Spleen (tissue), 11 donors: Measurements from ENCODE around the gene GALNT8. TPM values are rescaled to one million over a fixed set of nuclear protein-coding genes. Genes with fewer than 3 reads are reported as not detected.

Experiments
- DNase-seq: peaks from one replicate; pipeline ENCODE4 v3.0.0-alpha.2; 2020
- H3K27ac ChIP-seq, 8 donors: fragments of 200-600 bp; sonication (generic) in 7 of 8; 1 replicate in 4 of 8; 2 replicates in 4 of 8; pipeline versions ENCODE4 v1.5.0 to v1.8.0; 2016 to 2021; ENCODE audit warnings: inconsistent platforms in 4 of 8, mild to moderate bottlenecking in 4 of 8, moderate library complexity in 1 of 8
- H3K27me3 ChIP-seq, 7 donors: fragments of 200-600 bp; sonication (generic) in 6 of 7; replicated peaks in 1 of 7; 1 replicate in 4 of 7; 2 replicates in 3 of 7; pipeline versions ENCODE4 v1.5.0 to v1.8.0; 2016 to 2021; ENCODE audit warnings: inconsistent platforms in 3 of 7, mild to moderate bottlenecking in 1 of 7
- H3K36me3 ChIP-seq, 6 donors: fragments of 200-600 bp; sonication (generic) in 5 of 6; 1 replicate in 4 of 6; 2 replicates in 2 of 6; pipeline versions ENCODE4 v1.5.0 to v1.8.0; 2016 to 2021; ENCODE audit warnings: inconsistent platforms in 2 of 6
- H3K4me1 ChIP-seq, 6 donors: fragments of 200-600 bp; sonication (generic) in 5 of 6; 1 replicate in 3 of 6; 2 replicates in 3 of 6; pipeline versions ENCODE4 v1.5.0 to v1.8.0; 2016 to 2021; ENCODE audit warnings: inconsistent platforms in 3 of 6
- H3K4me3 ChIP-seq, 8 donors: fragments of 200-600 bp; sonication (generic) in 7 of 8; 1 replicate in 4 of 8; 2 replicates in 4 of 8; pipeline versions ENCODE4 v1.5.0 to v1.8.0; 2016 to 2021; ENCODE audit warnings: inconsistent platforms in 4 of 8, mild to moderate bottlenecking in 4 of 8, moderate library complexity in 2 of 8
- H3K9me3 ChIP-seq, 8 donors: fragments of 200-600 bp; sonication (generic) in 7 of 8; 1 replicate in 4 of 8; 2 replicates in 4 of 8; pipeline versions ENCODE4 v1.5.0 to v1.8.0; 2016 to 2021; ENCODE audit warnings: inconsistent platforms in 4 of 8
- POLR2A ChIP-seq, 3 donors: fragments of 450-650 bp; IDR thresholded peaks; one replicate each; pipeline ENCODE4 v1.5.1; 2017; ENCODE audit warnings: antibody characterized with exemption in 3 of 3, mild to moderate bottlenecking in 1 of 3
- POLR2AphosphoS5 ChIP-seq, 3 donors: sonication (generic); formaldehyde crosslinking; IDR thresholded peaks; one replicate each; pipeline ENCODE4 v1.5.1; 2017; ENCODE audit warnings: antibody characterized with exemption in 3 of 3
- WGBS, 5 donors: extraction: QIAGEN DNeasy Blood & Tissue Kit in 3 of 5; methylation state at CpG; one replicate each; pipeline versions ENCODE4 v1.1.5 to v1.1.7; 2013 to 2018; 5-methylcytosine and 5-hydroxymethylcytosine counted together
- intact Hi-C: fragments of 100-400 bp; cut with DNase I; formaldehyde crosslinking; loops from one replicate; pipeline ENCODE4 v1.15.0; 2023; ENCODE audit warnings: low total_unique reads
- polyA plus RNA-seq, 3 donors: library from polyadenylated mRNA; stranded (reverse); fragments of 200-250 nt; gene quantifications; one replicate each; pipeline ENCODE4 v1.2.1, GENCODE V29; 2013
- total RNA-seq, 7 donors: library from RNA; depleted of rRNA in 3 of 7; stranded (reverse); fragments of >200 nt in 3 of 7; fragmentation: NEBNext Ultra II Directional in 4 of 7; extraction: Animal tissue kit (Norgen Biotek cat#: 25700) in 4 of 7; gene quantifications; one replicate each; pipeline versions ENCODE4 v1.1.0 to v1.2.1, GENCODE V29; 2016 to 2021
- TF ChIP-seq, protein P1 (sequence below), 11 experiments: fragments of 200-600 bp in 7 of 11; fragments of 450-650 bp in 4 of 11; sonication (generic) in 4 of 11; IDR thresholded peaks in 8 of 11; conservative IDR thresholded peaks in 3 of 11; 1 replicate in 7 of 11; 2 replicates in 4 of 11; pipeline versions ENCODE4 v1.4.0 to v1.8.0; 2016 to 2021; ENCODE audit warnings: antibody characterized with exemption in 11 of 11, inconsistent platforms in 4 of 11, mild to moderate bottlenecking in 1 of 11
- donor health status: healthy with polysubstance abuse.
- donor health status: DM: no; HTN: no; CAD: no; lungs with moderate emphysema.
- donor health status: DM: no; HTN: no; CAD: no.
- donor health status: Bipolar disorder and iron deficiency.
- donor health status: healthy.
- donor health status: DM: no; HTN: no; CAD: no.
- donor health status: DM: yes; HTN: yes; CAD: no.

GALNT8 gene
- total and polyA plus RNA-seq, 10 donors, result 0.59 to 3.7 (median 1.5) TPM

DNA sequence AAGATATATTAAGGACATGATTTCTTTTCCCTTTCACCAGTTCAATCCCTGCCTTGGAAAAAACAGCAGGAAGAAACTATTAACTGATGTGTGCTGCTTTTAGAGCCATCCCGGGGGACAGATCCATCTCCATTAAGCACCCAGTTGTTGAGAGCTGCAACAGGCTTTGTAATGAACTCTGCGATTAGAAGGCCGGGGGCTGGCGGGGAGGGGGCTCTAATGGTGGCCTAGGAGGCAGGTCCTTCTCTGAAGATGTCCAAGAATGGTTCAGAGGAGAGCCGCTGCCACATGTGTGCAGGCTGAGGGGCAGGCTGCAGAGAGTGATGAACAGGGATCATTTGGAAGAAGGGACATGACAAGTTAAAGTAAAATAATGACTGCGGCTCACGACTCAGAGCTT is 67.8 kb downstream of the GALNT8 start:
- TF ChIP-seq, protein P1, sequence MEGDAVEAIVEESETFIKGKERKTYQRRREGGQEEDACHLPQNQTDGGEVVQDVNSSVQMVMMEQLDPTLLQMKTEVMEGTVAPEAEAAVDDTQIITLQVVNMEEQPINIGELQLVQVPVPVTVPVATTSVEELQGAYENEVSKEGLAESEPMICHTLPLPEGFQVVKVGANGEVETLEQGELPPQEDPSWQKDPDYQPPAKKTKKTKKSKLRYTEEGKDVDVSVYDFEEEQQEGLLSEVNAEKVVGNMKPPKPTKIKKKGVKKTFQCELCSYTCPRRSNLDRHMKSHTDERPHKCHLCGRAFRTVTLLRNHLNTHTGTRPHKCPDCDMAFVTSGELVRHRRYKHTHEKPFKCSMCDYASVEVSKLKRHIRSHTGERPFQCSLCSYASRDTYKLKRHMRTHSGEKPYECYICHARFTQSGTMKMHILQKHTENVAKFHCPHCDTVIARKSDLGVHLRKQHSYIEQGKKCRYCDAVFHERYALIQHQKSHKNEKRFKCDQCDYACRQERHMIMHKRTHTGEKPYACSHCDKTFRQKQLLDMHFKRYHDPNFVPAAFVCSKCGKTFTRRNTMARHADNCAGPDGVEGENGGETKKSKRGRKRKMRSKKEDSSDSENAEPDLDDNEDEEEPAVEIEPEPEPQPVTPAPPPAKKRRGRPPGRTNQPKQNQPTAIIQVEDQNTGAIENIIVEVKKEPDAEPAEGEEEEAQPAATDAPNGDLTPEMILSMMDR (IDR thresholded peaks at IDR 0.05 in 8 of 11, conservative IDR thresholded peaks at IDR 0.05 in 3 of 11), result no peak
- no peak for TF ChIP-seq POLR2A (IDR thresholded peaks at IDR 0.05)
- intact Hi-C loops, result no loop called here
- H3K9me3 ChIP-seq, result peaks cover 0 to 30% (median 14%) of the 10 kb centered on the region in 8 donors
- no peaks in the 10 kb centered on the region for H3K36me3 ChIP-seq
- H3K27ac ChIP-seq, result no peak overlapping the region
- 67 to 84% (median 77%) methylated on average over 7 of the region's 7 CpGs for WGBS, 5 donors
- peaks cover 0 to 7% (median 0%) of the 10 kb centered on the region in 7 donors for H3K27me3 ChIP-seq
- H3K4me3 ChIP-seq, result no peak overlapping the region
- DNase-seq, result no peak
- no peaks in the 10 kb centered on the region for H3K4me1 ChIP-seq

DNA sequence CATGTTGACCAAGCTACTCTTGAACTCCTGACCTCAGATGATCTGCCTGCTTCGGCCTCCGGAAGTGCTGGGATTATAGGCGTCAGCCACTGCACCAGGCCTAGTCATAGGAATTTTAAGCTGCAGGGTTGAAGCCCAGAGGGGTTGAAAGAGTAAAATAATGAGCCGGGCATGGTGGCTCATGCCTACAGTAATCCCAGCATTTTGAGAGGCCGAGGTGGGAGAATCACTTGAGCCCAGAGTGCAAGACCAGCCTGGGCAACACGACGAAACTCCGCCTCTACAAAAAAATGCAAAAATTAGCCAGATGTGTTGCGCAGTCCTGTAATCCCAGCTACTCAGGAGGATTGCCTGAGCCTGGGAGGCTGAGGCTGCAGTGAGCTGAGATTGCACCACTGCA is 69.6 kb downstream of the GALNT8 start:
- Histone ChIP-seq H3K27ac (no peak overlapping the region), H3K9me3 (peaks cover 0 to 15% (median 3%) of the 10 kb centered on the region in 8 donors), H3K36me3 (no peaks in the 10 kb centered on the region), H3K4me3 (no peak overlapping the region), H3K27me3 (peaks cover 0 to 7% (median 0%) of the 10 kb centered on the region in 7 donors), H3K4me1 (no peaks in the 10 kb centered on the region)
- WGBS, 5 donors, result 89 to 97% (median 93%) methylated on average over 9 of the region's 9 CpGs
- intact Hi-C loops, result no loop called here
- TF ChIP-seq, protein P1 (IDR thresholded peaks at IDR 0.05 in 8 of 11, conservative IDR thresholded peaks at IDR 0.05 in 3 of 11), result no peak
- TF ChIP-seq POLR2A (IDR thresholded peaks at IDR 0.05), result no peak
- TF ChIP-seq POLR2AphosphoS5 (IDR thresholded peaks at IDR 0.05), result no peak
- no peak for DNase-seq

DNA sequence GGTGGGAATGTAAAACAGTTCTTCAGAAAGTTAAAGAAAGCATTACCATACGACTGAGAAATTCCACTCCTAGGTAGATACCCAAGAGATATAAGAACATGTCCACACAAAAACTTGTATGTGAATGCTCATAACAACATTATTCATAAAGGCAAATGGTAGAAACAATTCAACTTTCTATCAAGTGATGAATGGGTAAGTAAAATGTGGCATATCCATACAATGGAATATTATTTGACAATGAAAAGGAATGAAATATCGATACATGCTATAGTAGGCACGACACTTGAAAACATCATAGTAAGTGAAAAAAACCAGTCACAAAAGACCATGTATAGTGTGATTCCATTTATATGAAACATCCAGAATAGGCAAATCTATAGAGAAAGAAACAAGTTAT is 71.3 kb downstream of the GALNT8 start:
- peaks cover 0 to 5% (median 0%) of the 10 kb centered on the region in 7 donors for H3K27me3 ChIP-seq
- no peaks in the 10 kb centered on the region for H3K36me3 ChIP-seq
- no peak overlapping the region for H3K27ac ChIP-seq
- WGBS, 5 donors, result 94 to 97% (median 95%) methylated on average over 3 of the region's 3 CpGs
- intact Hi-C loops, result no loop called here
- DNase-seq, result no peak
- H3K4me3 ChIP-seq, result no peak overlapping the region
- no peaks in the 10 kb centered on the region for H3K4me1 ChIP-seq
- peaks cover 0 to 11% (median 2%) of the 10 kb centered on the region in 8 donors for H3K9me3 ChIP-seq
- TF ChIP-seq POLR2A (IDR thresholded peaks at IDR 0.05), result no peak
- TF ChIP-seq, protein P1 (IDR thresholded peaks at IDR 0.05 in 8 of 11, conservative IDR thresholded peaks at IDR 0.05 in 3 of 11), result no peak
- no peak for TF ChIP-seq POLR2AphosphoS5 (IDR thresholded peaks at IDR 0.05)

DNA sequence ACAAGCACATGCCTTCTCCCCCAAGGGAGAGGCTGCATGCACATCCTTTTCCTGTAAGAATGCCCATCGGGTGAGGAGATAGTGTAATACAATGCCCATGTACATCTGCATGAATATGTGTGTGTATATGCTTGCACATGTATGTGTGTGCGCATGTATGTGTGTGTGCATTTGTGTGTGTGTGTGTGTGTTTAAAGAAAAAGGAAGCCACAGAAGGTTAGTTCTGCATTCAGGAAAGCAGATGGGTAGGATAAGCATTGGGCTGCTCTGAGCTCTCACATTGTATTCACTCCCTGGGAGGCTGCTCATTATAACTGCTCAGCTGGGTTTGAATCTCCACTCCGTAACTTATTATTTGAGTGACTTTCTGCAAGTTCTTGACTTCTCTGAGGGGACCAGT is 74.3 kb downstream of the GALNT8 start:
- H3K27me3 ChIP-seq, result peaks cover 0 to 12% (median 0%) of the 10 kb centered on the region in 7 donors
- no peaks in the 10 kb centered on the region for H3K4me1 ChIP-seq
- intact Hi-C loops, result no loop called here
- no peak overlapping the region for H3K4me3 ChIP-seq
- 40 to 60% (median 55%) methylated on average over 3 of the region's 3 CpGs for WGBS, 5 donors
- H3K36me3 ChIP-seq, result no peaks in the 10 kb centered on the region
- no peak for DNase-seq
- TF ChIP-seq POLR2AphosphoS5 (IDR thresholded peaks at IDR 0.05) (no peak), POLR2A (IDR thresholded peaks at IDR 0.05) (no peak)
- TF ChIP-seq, protein P1 (IDR thresholded peaks at IDR 0.05 in 8 of 11, conservative IDR thresholded peaks at IDR 0.05 in 3 of 11), result no peak
- no peak overlapping the region for H3K27ac ChIP-seq
- H3K9me3 ChIP-seq, result peaks cover 0 to 11% (median 2%) of the 10 kb centered on the region in 8 donors
